GM21576 (cell line): ENCODE results near the gene SCLY.
"Not testable (repeated sequence)": the region's sequence is repeated elsewhere in the genome, so short reads cannot be mapped to it uniquely, and the experiment has no call there.

Source experiments
- ATAC-seq: cut with Tn5 transposase; IDR thresholded peaks from one replicate; pipeline ENCODE4 v1.9.1; 2021; ENCODE audit warnings: mild to moderate bottlenecking, moderate library complexity; ENCODE audit not compliant: unreplicated experiment

The SCLY gene

GRCh38 chr2:238060542-238061314, at the start of gene SCLY:
Gene SCLY, plus strand, starts transcription at chr2:238061001. Its CDS starts 54 bp downstream, at chr2:238061055.
- peak; percentile 97 for ATAC-seq

GRCh38 chr2:238013806-238014205, 47.0 kb upstream of the SCLY start:
- ATAC-seq, result no peak

GRCh38 chr2:238015705-238016104, 45.1 kb upstream of the SCLY start:
- ATAC-seq, result no peak

- no peak for ATAC-seq
Observed at GRCh38 chr2:238016526-238016925, 44.3 kb upstream of the SCLY start.

DNA sequence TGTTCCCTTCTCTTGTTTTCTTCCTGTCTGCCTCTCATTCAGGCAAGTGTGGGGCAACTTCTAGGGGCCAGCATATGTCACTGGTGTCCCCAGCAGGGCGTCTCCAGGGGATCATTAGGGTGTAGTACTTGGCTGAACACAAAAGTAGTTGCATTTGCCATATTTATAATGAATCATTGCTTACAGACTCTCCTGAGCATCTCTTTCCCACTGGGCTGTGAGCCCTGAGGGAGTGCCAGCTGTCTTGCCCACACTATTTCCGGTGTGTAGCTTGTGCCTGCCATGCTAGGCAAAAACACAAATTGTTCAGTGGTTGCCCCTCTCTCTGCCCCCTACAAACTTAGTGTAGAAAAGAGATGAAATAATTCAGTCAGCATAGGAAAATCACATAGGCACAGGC, 40.8 kb upstream of the SCLY start:
- no peak for ATAC-seq

DNA sequence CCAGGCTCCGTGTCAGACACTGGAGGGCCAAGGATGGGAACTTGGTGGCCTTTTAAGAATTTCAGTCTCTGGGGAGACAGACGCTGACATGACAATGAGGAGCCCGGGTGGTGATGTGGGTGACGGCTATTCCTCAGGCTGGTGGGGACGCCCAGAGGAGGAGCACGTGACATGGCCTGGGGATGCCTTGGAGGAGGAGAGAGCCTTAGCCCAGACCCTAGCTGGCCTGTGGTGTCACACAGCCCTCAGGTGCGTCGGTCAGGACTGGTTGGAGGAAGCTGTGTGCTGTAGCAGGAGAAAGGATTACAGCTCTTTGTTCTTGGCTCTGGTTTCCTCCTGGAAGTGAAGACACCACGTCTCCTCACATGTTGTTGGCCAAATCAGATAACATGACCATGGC, 40.0 kb upstream of the SCLY start:
- no peak for ATAC-seq

GRCh38 chr2:238021327-238021726, 39.5 kb upstream of the SCLY start:
- ATAC-seq, result no peak

DNA sequence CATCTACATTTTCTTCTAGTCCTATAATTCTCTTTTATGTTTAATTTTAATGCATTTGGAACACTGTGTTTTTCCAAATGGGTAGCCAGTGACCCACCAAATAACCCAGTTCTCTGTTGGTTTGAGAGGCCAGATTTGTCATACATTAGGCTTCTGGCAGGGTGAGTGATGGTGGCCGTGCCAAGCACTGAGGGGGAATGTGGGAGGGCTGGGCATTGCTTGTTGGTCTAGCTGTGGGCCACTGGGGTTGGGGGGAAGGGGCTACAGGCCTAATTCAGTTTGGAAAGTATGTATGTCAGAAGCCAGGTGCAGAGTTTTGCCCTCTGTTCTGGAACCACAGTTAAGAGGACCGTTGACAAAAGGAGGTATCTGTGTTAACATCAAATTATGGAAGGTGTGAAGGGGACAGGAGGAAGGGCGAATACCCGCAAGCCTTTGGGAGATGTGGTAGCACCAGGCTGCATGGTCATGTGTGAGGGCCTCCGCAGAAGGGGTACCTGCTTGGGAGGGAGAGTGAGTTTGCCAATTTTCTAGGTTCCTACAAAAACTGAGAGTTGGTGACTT, 38.1 kb upstream of the SCLY start:
- ATAC-seq, result no peak

GRCh38 chr2:238023608-238024007, 37.2 kb upstream of the SCLY start:
- no peak for ATAC-seq

GRCh38 chr2:238024986-238025385, 35.8 kb upstream of the SCLY start:
- ATAC-seq, result no peak

DNA sequence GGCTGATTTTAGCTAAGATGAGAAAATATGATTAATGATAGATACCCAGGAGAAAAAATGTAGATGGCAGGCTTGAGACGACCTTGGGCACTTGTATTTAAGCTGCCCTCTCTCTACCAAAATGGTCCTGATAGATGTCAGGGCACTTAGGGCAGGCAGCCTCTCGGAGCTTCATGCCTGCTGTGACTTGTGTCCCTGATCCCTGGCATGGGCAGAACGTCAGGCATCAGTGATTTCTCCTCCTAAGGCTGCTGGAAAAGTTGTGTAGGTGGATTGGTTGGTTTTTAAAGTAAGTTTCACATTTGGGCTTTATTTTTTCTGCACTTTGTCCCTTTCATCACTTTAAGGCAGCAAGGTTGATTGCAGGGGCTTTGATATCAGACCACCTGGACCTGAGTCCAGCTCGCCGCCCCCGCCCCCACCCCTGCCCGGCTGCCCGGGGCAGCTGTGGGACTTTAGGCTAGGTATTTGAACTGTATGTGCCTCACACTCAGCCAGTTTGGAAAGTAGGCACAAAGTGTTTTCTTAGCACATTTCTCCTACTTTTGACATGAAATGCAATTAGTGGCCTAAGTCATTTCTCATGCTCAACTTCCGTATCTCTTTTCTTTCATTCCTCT, 35.0 kb upstream of the SCLY start:
- no peak for ATAC-seq

GRCh38 chr2:238027058-238027457, 33.7 kb upstream of the SCLY start:
- ATAC-seq, result no peak

- ATAC-seq, result no peak
Observed at GRCh38 chr2:238027591-238028415, 33.0 kb upstream of the SCLY start.

DNA sequence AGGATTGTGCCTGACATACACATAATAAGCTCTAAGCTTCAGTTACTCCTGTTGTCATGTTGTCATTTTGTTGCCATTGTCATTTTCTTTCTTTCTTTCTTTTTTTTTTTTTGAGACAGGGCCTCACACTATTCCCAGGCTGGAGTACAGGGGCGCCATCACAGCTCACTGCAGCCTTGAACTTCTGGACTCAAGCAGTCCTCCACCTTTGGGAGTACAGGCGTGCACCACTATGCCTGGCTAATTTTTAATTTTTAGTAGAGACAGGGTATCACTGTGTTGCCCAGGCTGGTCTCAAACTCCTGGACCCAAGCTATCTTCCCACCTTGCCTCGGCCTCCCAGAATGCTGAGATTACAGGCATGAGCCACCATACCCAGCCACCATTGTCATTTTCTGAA, 30.9 kb upstream of the SCLY start:
- no peak for ATAC-seq

DNA sequence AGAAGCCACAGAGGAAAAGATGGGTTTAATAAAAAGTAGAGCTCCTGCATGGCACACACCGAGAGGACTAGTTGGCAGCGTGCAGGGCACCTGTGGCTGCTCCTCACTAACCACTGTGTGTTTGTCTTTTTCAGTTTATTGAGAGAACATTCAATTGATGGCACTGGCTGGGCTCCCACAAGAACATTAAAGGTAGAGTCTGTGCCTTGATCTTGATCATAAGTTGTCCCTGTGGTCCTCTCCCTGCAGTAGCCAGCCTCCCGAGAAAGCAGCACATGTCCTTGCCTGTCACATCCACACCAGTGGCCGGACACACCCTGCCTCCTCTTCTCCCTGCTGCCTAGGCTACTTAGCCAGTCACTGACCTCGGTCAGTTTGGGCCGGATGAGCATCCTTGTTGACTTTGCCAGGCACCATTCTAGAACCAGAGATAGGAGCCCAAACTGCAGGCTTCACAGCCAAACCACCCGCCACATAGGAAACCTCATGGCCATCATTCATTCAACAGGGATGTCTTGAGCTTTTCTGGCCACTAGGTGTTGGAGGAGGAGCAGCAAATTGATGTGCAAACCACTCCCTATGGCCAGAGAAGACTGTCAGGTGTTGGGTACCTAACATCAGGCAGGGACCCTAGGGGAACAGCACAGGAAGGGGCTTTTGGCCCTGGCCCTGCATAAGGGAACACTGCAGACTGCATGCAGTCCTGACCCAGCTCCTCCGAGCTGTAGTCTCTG, 30.2 kb upstream of the SCLY start:
- ATAC-seq, result no peak

DNA sequence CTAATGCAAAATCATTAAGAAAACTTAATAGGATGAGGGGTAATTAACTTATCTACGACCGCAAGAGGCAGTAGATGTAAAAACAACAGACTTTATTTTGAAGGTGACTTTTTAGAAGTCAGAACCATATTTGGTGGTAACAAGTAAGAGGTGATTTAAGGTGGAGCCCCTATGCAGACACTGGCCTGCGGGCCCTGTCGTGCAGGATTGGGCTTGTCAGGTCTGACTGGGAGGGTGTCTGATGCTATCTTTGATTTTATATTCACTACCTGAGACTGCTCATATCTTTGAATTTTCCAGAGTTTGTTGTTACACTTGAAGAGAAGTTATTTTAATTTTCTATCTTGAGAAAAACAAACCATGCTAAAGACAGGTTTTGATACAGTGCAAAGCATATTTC, 29.1 kb upstream of the SCLY start:
- no peak for ATAC-seq

DNA sequence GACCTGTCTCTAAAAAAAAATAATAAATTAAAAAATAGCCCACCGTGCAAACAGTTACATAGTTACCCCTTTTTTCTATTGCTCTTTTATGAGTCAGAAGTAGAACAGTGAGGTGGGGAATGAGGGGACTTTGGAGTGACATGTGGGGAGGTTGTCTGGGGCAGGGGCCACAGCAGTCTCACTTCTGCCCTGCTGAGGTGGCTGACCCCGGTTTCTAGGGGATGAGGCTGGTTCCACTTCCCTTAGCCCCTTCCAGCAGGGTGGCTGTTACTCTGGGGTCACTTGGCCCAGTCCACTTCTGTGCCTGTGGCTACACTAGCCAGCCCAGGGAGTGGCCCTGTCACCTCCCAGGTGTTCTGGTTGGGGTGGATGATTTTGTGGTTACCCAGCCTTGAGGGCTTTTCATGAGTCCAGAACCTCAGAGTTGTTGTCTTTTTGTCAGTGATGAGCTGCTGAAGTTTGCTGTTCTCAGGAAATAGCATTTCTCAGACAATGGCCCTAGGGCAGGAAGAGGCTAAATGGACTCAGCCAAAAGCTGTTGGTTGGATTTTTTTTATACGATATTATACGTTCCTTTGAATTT, 28.0 kb upstream of the SCLY start:
- ATAC-seq, result no peak

- ATAC-seq, result not testable (repeated sequence)
Observed at GRCh38 chr2:238033991-238034390, 26.8 kb upstream of the SCLY start.

- no peak for ATAC-seq
Observed at GRCh38 chr2:238038203-238038602, 22.6 kb upstream of the SCLY start.

GRCh38 chr2:238039151-238039550, 21.6 kb upstream of the SCLY start:
- ATAC-seq, result no peak
